Measurements from ENCODE around the gene ZNHIT3.

GRCh38 chr17:36545077-36545464, 58.6 kb downstream of the ZNHIT3 start:
- TF ChIP-seq CTCF (IDR thresholded peaks at IDR 0.05; ENCODE audit: low read depth, low read length, poor library complexity, severe bottlenecking) (no peak), EZH2phosphoT487 (IDR thresholded peaks at IDR 0.05; ENCODE audit: borderline replicate concordance, low read length) (no peak)

Data from DOHH2 (cell line).